Astrocyte (in vitro differentiated cells and primary cell): ENCODE measurements around the gene MUC15. TPM values are rescaled to one million over a fixed set of nuclear protein-coding genes. Genes with fewer than 3 reads are reported as not detected.

Source experiments
- DNase-seq: peaks from one replicate; pipeline ENCODE4 v3.0.0-alpha.2; 2010; ENCODE audit warnings: low read depth
- FAIRE-seq: peaks from 2 replicates; lab custom pipeline; 2011; peaks lifted over from hg19 to GRCh38; lab: Jason Lieb, UNC
- H2AFZ ChIP-seq: 2 replicates; pipeline ENCODE4 v1.6.0; 2012; ENCODE audit warnings: low read depth, low read length, inconsistent platforms
- H3K27ac ChIP-seq: 2 replicates; pipeline ENCODE4 v1.5.1; 2011; ENCODE audit warnings: low read depth, low read length, inconsistent platforms
- H3K27me3 ChIP-seq: 2 replicates; pipeline ENCODE4 v1.6.0; 2011; ENCODE audit warnings: low read length, inconsistent platforms; ENCODE audit not compliant: insufficient read depth
- H3K36me3 ChIP-seq: 2 replicates; pipeline ENCODE4 v1.5.1; 2011; ENCODE audit warnings: low read length, inconsistent platforms; ENCODE audit not compliant: insufficient read depth
- H3K4me1 ChIP-seq: 2 replicates; pipeline ENCODE4 v1.5.1; 2011; ENCODE audit warnings: low read length, inconsistent platforms; ENCODE audit not compliant: insufficient read depth
- H3K4me2 ChIP-seq: 2 replicates; pipeline ENCODE4 v1.6.0; 2012; ENCODE audit warnings: low read length, inconsistent platforms
- H3K4me3 ChIP-seq: 2 replicates; pipeline ENCODE4 v1.5.1; 2011; ENCODE audit warnings: low read depth, mild to moderate bottlenecking, low read length, inconsistent platforms; ENCODE audit not compliant: insufficient read depth
- H3K79me2 ChIP-seq: 2 replicates; pipeline ENCODE4 v1.6.0; 2012; ENCODE audit warnings: mild to moderate bottlenecking, low read length, inconsistent platforms; ENCODE audit not compliant: insufficient read depth
- H3K9ac ChIP-seq: 2 replicates; pipeline ENCODE4 v1.6.0; 2012; ENCODE audit warnings: mild to moderate bottlenecking, low read length, inconsistent platforms
- H3K9me3 ChIP-seq: 2 replicates; pipeline ENCODE4 v1.5.1; 2012; ENCODE audit warnings: low read depth, mild to moderate bottlenecking, low read length, inconsistent platforms; ENCODE audit not compliant: insufficient read depth
- H4K20me1 ChIP-seq: 2 replicates; pipeline ENCODE4 v1.6.0; 2012; ENCODE audit warnings: low read length, inconsistent platforms; ENCODE audit not compliant: insufficient read depth
- H3K27ac Mint-ChIP-seq: one replicate; pipeline ENCODE4 v1.8.0; 2021; ENCODE audit warnings: mild to moderate bottlenecking, mixed read lengths; ENCODE audit not compliant: unreplicated experiment
- H3K27me3 Mint-ChIP-seq: one replicate; pipeline ENCODE4 v1.8.0; 2021; ENCODE audit warnings: low read depth, mixed read lengths; ENCODE audit not compliant: unreplicated experiment
- H3K36me3 Mint-ChIP-seq: one replicate; pipeline ENCODE4 v1.8.0; 2021; ENCODE audit warnings: low read depth, mixed read lengths; ENCODE audit not compliant: unreplicated experiment
- H3K4me1 Mint-ChIP-seq: one replicate; pipeline ENCODE4 v1.8.0; 2021; ENCODE audit warnings: low read depth, mixed read lengths; ENCODE audit not compliant: unreplicated experiment
- H3K4me3 Mint-ChIP-seq: one replicate; pipeline ENCODE4 v1.8.0; 2021; ENCODE audit warnings: mild to moderate bottlenecking, moderate library complexity, mixed read lengths; ENCODE audit not compliant: unreplicated experiment
- H3K9me3 Mint-ChIP-seq: one replicate; pipeline ENCODE4 v1.8.0; 2021; ENCODE audit warnings: mild to moderate bottlenecking, mixed read lengths; ENCODE audit not compliant: unreplicated experiment
- EZH2 ChIP-seq: IDR thresholded peaks from 2 replicates; pipeline ENCODE4 v1.6.1; 2012; ENCODE audit warnings: mild to moderate bottlenecking, low read length, inconsistent platforms; ENCODE audit not compliant: insufficient read depth
- total RNA-seq: library from RNA; stranded (reverse); gene quantifications from 2 replicates; pipeline ENCODE4 v1.2.1, GENCODE V29; 2021
- TF ChIP-seq, protein P1 (sequence below): IDR thresholded peaks from 2 replicates; pipeline ENCODE4 v1.5.1; 2011; ENCODE audit warnings: low read depth, mild to moderate bottlenecking, inconsistent platforms, low read length, moderate library complexity; ENCODE audit not compliant: insufficient read depth

MUC15 gene
- total RNA-seq, 1 donor from 2014 or later: 0.16 TPM

DNA sequence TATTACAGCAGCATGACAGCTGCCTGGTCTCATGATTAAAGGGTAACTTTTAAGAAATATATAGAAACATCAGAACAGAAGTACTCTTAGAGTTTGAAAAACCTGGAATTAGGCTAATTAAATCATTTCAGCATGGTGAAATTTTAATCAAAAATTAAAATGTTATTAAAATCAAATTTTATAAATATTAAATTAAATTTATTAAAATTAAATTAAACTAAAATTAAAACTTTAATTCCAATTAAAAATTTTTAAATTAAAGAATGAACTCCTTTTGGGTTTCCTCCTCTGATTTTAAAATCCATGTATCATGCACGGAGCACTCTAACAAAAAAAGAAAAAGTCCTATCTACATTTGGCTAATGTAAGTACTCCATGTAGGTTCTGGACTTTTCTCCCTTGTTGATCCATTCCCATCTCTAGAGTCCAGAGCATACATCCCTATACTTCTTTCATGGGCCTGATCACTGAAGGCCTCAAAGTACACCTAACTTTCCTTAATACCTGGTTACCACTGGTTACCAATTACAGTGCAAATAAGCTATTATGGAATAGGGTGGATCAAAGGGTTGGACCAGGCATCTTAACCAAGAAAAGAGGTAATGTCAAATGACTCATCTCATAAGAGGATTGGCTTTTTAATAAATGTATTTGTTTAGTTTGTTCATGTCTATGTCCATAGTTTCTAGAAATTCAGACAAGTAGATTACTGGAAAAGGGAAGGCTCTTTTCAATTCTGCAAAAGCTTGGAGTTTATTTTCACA, 48.4 kb upstream of the MUC15 start:
- FAIRE-seq (no peak), DNase-seq (peak; percentile 2)
- no peak overlapping the region for H3K4me3 Mint-ChIP-seq
- Histone ChIP-seq H3K4me1 (peaks cover 3% of the 10 kb centered on the region), H3K79me2 (no peaks in the 10 kb centered on the region), H3K27ac (peak overlapping the region; percentile 4), H2AFZ (no peak overlapping the region), H3K4me2 (no peak overlapping the region), H3K36me3 (no peaks in the 10 kb centered on the region), H4K20me1 (no peaks in the 10 kb centered on the region), H3K27me3 (no peaks in the 10 kb centered on the region), H3K4me3 (no peak overlapping the region), H3K9ac (no peak overlapping the region), H3K9me3 (no peaks in the 10 kb centered on the region)
- H3K27me3 Mint-ChIP-seq: no peaks in the 10 kb centered on the region
- no peaks in the 10 kb centered on the region for H3K36me3 Mint-ChIP-seq
- peaks cover 26% of the 10 kb centered on the region for H3K4me1 Mint-ChIP-seq
- TF ChIP-seq EZH2: no peak
- TF ChIP-seq, protein P1, sequence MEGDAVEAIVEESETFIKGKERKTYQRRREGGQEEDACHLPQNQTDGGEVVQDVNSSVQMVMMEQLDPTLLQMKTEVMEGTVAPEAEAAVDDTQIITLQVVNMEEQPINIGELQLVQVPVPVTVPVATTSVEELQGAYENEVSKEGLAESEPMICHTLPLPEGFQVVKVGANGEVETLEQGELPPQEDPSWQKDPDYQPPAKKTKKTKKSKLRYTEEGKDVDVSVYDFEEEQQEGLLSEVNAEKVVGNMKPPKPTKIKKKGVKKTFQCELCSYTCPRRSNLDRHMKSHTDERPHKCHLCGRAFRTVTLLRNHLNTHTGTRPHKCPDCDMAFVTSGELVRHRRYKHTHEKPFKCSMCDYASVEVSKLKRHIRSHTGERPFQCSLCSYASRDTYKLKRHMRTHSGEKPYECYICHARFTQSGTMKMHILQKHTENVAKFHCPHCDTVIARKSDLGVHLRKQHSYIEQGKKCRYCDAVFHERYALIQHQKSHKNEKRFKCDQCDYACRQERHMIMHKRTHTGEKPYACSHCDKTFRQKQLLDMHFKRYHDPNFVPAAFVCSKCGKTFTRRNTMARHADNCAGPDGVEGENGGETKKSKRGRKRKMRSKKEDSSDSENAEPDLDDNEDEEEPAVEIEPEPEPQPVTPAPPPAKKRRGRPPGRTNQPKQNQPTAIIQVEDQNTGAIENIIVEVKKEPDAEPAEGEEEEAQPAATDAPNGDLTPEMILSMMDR: no peak
- peak overlapping the region; percentile 82 for H3K27ac Mint-ChIP-seq
- no peaks in the 10 kb centered on the region for H3K9me3 Mint-ChIP-seq

DNA sequence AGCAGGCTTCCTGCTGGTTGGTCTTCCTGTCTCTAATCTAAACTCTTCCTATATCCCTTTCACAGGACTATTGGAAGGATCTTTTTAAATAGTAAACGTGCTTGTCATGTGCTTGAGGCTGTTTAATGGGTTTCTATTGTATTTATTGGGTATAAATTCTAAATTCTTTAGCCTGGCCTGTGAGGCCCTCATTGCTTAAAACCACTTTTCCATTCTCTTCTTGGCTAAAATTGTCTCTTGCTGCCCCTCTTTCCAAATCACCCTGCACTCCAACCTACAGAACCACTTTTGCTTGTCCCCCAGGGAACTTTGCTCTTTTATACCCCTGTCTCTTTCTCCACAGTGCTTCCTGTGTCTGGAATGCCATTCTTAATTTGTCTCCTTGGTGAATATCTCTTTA, 46.4 kb upstream of the MUC15 start:
- DNase-seq (no peak), FAIRE-seq (no peak)
- no peaks in the 10 kb centered on the region for H4K20me1 ChIP-seq
- H3K9ac ChIP-seq: no peak overlapping the region
- Mint-ChIP-seq H3K27ac (no peak overlapping the region), H3K9me3 (peaks cover 3% of the 10 kb centered on the region), H3K27me3 (no peaks in the 10 kb centered on the region), H3K4me3 (no peak overlapping the region), H3K36me3 (no peaks in the 10 kb centered on the region), H3K4me1 (peaks cover 26% of the 10 kb centered on the region)
- no peaks in the 10 kb centered on the region for H3K9me3 ChIP-seq
- H3K27me3 ChIP-seq: no peaks in the 10 kb centered on the region
- H3K79me2 ChIP-seq: no peaks in the 10 kb centered on the region
- no peak overlapping the region for H3K27ac ChIP-seq
- no peak overlapping the region for H3K4me3 ChIP-seq
- H2AFZ ChIP-seq: no peak overlapping the region
- H3K4me1 ChIP-seq: peaks cover 3% of the 10 kb centered on the region
- no peak for TF ChIP-seq EZH2
- TF ChIP-seq, protein P1: no peak
- H3K4me2 ChIP-seq: no peak overlapping the region
- no peaks in the 10 kb centered on the region for H3K36me3 ChIP-seq

DNA sequence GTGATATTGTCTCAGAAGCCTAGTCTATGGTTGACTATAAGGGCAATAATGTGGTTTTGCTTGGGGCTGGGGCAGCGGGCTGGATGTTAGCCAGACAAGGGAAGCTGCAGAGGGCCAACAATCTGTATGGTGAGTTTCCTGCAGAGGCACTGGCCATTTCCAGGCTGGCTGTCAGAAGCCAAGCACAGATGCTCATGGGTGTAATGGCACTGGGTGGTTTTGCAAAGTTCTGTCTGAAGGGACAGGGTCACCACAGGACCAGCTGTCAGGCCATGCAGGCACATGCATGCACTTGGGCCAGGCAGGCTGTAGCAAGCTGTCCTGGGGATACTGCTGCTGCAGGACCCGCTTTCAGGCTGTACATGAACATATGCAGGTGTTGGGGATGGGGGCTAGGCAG, 41.7 kb upstream of the MUC15 start:
- peaks cover 4% of the 10 kb centered on the region for H3K4me1 Mint-ChIP-seq

More for the DNA sequence above, 41.7 kb upstream of the MUC15 start:
- Histone ChIP-seq H3K27ac (no peak overlapping the region), H3K4me2 (no peak overlapping the region), H3K9ac (no peak overlapping the region), H4K20me1 (no peaks in the 10 kb centered on the region), H3K36me3 (no peaks in the 10 kb centered on the region), H3K4me1 (no peaks in the 10 kb centered on the region), H3K9me3 (no peaks in the 10 kb centered on the region), H3K4me3 (no peak overlapping the region), H2AFZ (no peak overlapping the region), H3K27me3 (no peaks in the 10 kb centered on the region), H3K79me2 (no peaks in the 10 kb centered on the region)
- Mint-ChIP-seq H3K27ac (no peak overlapping the region), H3K9me3 (peaks cover 3% of the 10 kb centered on the region), H3K4me3 (no peak overlapping the region), H3K27me3 (no peaks in the 10 kb centered on the region), H3K36me3 (no peaks in the 10 kb centered on the region)
- no peak for TF ChIP-seq EZH2
- TF ChIP-seq, protein P1: no peak
- FAIRE-seq: no peak
- DNase-seq: no peak
